Tibial nerve (tissue), 4 donors: Measurements from ENCODE around the gene LDAF1. TPM values are rescaled to one million over a fixed set of nuclear protein-coding genes. Genes with fewer than 3 reads are reported as not detected.
A peak's percentile ranks its signal among the peaks of the same experiment; 100 is the strongest.

Experiments used
- DNase-seq, 2 donors: peaks; one replicate each; pipeline ENCODE4 v3.0.0-alpha.2; 2019; ENCODE audit warnings: low spot score in 2 of 2
- H3K27ac ChIP-seq, 4 donors: fragments of 200-600 bp; sonication (generic) in 3 of 4; one replicate each; pipeline ENCODE4 v1.5.1; 2017 to 2019; ENCODE audit warnings: mild to moderate bottlenecking in 1 of 4
- H3K27me3 ChIP-seq, 2 donors: fragments of 200-600 bp; sonication (generic) in 1 of 2; one replicate each; pipeline versions ENCODE4 v1.5.1 to v1.6.0; 2017 to 2019
- H3K36me3 ChIP-seq, 3 donors: fragments of 200-600 bp; sonication (generic); one replicate each; pipeline ENCODE4 v1.5.1; 2018 to 2019
- H3K4me1 ChIP-seq, 4 donors: fragments of 200-600 bp; sonication (generic) in 3 of 4; one replicate each; pipeline ENCODE4 v1.5.1; 2017 to 2019
- H3K4me3 ChIP-seq, 4 donors: fragments of 200-600 bp; sonication (generic) in 3 of 4; one replicate each; pipeline ENCODE4 v1.5.1; 2017 to 2019; ENCODE audit warnings: mild to moderate bottlenecking in 1 of 4, moderate library complexity in 1 of 4
- H3K9me3 ChIP-seq, 4 donors: fragments of 200-600 bp; sonication (generic) in 3 of 4; one replicate each; pipeline ENCODE4 v1.5.1; 2017 to 2019
- EP300 ChIP-seq, 2 donors: sonication (generic); formaldehyde crosslinking; IDR thresholded peaks; one replicate each; pipeline ENCODE4 v1.6.1; 2017; ENCODE audit warnings: antibody characterized with exemption in 2 of 2, mild to moderate bottlenecking in 1 of 2
- POLR2A ChIP-seq, 2 donors: fragments of 450-650 bp; IDR thresholded peaks; one replicate each; pipeline ENCODE4 v1.6.1; 2017; ENCODE audit warnings: antibody characterized with exemption in 2 of 2, mild to moderate bottlenecking in 2 of 2, moderate library complexity in 2 of 2
- WGBS, 2 donors: methylation state at CpG; one replicate each; pipeline ENCODE4 v1.1.5; 2018; 5-methylcytosine and 5-hydroxymethylcytosine counted together
- total RNA-seq, 4 donors: library from RNA; depleted of rRNA; stranded (reverse); fragments of >200 nt; gene quantifications; one replicate each; pipeline ENCODE4 v1.1.0, GENCODE V29; 2016
- TF ChIP-seq, protein P1 (sequence below), 5 experiments: fragments of 200-600 bp in 3 of 5; fragments of 450-650 bp in 2 of 5; sonication (generic) in 3 of 5; IDR thresholded peaks; one replicate each; pipeline ENCODE4 v1.5.1; 2016 to 2019; ENCODE audit warnings: antibody characterized with exemption in 5 of 5, mild to moderate bottlenecking in 3 of 5, moderate library complexity in 2 of 5

The LDAF1 gene
- total RNA-seq, 4 donors from 2014 or later = 24.3 to 57.0 (median 39.3) TPM

DNA sequence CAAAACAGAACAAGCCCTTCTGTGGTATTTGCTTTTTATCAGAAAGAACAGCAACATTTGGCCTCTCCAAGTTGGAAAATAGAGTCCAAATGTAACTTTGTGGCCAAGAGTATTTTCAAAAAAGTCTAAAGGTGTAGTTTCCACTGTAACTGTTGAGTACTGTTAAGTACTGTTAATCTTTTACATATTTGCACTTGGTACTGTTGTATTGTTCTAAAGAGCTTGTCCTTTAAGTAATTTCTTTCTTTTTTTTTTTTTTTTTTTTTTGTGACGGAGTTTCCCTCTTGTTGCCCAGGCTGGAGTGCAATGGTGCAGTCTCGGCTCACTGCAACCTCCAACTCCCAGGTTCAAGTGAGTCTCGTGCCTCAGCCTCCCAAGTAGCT lies 21.5 kb downstream of the LDAF1 start:
- 63 to 72% methylated on average over 3 of the region's 3 CpGs for WGBS, 2 donors
- Histone ChIP-seq H3K4me3 (no peak overlapping the region), H3K4me1 (peaks cover 0 to 15% (median 0%) of the 10 kb centered on the region in 4 donors), H3K27me3 (no peaks in the 10 kb centered on the region), H3K36me3 (peaks cover 0 to 73% (median 0%) of the 10 kb centered on the region in 3 donors), H3K27ac (peak overlapping the region in 1 of 4 donors; percentile 54), H3K9me3 (no peaks in the 10 kb centered on the region)
- DNase-seq = no peak
- TF ChIP-seq EP300 (IDR thresholded peaks at IDR 0.05) (no peak), POLR2A (IDR thresholded peaks at IDR 0.05) (no peak)
- TF ChIP-seq, protein P1, sequence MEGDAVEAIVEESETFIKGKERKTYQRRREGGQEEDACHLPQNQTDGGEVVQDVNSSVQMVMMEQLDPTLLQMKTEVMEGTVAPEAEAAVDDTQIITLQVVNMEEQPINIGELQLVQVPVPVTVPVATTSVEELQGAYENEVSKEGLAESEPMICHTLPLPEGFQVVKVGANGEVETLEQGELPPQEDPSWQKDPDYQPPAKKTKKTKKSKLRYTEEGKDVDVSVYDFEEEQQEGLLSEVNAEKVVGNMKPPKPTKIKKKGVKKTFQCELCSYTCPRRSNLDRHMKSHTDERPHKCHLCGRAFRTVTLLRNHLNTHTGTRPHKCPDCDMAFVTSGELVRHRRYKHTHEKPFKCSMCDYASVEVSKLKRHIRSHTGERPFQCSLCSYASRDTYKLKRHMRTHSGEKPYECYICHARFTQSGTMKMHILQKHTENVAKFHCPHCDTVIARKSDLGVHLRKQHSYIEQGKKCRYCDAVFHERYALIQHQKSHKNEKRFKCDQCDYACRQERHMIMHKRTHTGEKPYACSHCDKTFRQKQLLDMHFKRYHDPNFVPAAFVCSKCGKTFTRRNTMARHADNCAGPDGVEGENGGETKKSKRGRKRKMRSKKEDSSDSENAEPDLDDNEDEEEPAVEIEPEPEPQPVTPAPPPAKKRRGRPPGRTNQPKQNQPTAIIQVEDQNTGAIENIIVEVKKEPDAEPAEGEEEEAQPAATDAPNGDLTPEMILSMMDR (IDR thresholded peaks at IDR 0.05) = no peak

DNA sequence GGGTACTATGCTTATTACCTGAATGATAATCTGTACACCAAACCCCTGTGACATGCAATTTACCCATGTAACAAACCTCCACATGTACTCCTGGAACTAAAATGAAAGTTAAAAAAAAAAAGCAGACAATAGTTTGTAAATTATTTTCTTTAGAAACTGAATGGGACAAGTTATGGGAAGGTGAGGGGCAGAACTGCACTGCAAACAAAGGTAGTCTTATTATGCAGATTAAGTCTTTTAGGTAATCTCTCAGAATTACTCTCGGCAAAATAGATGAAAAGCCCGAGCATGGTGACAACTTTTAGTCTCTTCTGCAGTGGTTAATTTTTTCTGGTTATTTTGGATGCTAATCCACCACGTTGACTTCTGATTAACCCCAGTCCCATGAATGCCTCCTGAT lies 25.5 kb downstream of the LDAF1 start:
- 87% methylated on average over 3 of the region's 3 CpGs for WGBS, 2 donors

DNA sequence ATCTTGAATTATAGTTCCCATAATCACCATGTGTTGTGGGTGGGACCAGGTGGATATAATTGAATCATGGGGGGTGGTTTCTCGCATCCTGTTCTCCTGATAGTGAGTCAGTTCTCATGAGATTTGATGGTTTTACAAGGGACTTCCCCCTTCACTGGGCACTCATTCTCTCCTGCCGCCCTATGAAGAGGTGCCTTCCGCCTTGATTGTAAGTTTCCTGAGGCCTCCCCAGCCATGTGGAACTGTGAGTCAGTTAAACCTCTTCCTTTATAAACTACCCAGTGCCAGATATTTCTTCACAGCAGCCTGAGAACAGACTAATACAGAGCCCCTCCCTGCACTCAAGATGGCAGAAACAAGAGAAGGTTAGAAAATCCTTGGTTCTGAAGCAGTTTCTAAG lies 26.4 kb downstream of the LDAF1 start:
- Histone ChIP-seq H3K4me1 (peaks cover 0 to 13% (median 0%) of the 10 kb centered on the region in 4 donors), H3K9me3 (no peaks in the 10 kb centered on the region), H3K4me3 (no peak overlapping the region), H3K27me3 (no peaks in the 10 kb centered on the region), H3K27ac (no peak overlapping the region), H3K36me3 (peaks cover 0 to 30% (median 0%) of the 10 kb centered on the region in 3 donors)
- WGBS, 2 donors = 77 to 88% methylated on average over 3 of the region's 3 CpGs
- DNase-seq = no peak
- no peak for TF ChIP-seq EP300 (IDR thresholded peaks at IDR 0.05)
- no peak for TF ChIP-seq POLR2A (IDR thresholded peaks at IDR 0.05)
- TF ChIP-seq, protein P1 (IDR thresholded peaks at IDR 0.05) = no peak

More for the DNA sequence above, 25.5 kb downstream of the LDAF1 start:
- H3K4me3 ChIP-seq = no peak overlapping the region
- peaks cover 0 to 21% (median 0%) of the 10 kb centered on the region in 4 donors for H3K4me1 ChIP-seq
- peaks cover 0 to 38% (median 0%) of the 10 kb centered on the region in 3 donors for H3K36me3 ChIP-seq
- DNase-seq = no peak
- TF ChIP-seq EP300 (IDR thresholded peaks at IDR 0.05) = no peak
- TF ChIP-seq, protein P1 (IDR thresholded peaks at IDR 0.05) = no peak
- no peak for TF ChIP-seq POLR2A (IDR thresholded peaks at IDR 0.05)
- no peaks in the 10 kb centered on the region for H3K27me3 ChIP-seq
- H3K9me3 ChIP-seq = no peaks in the 10 kb centered on the region
- H3K27ac ChIP-seq = no peak overlapping the region

DNA sequence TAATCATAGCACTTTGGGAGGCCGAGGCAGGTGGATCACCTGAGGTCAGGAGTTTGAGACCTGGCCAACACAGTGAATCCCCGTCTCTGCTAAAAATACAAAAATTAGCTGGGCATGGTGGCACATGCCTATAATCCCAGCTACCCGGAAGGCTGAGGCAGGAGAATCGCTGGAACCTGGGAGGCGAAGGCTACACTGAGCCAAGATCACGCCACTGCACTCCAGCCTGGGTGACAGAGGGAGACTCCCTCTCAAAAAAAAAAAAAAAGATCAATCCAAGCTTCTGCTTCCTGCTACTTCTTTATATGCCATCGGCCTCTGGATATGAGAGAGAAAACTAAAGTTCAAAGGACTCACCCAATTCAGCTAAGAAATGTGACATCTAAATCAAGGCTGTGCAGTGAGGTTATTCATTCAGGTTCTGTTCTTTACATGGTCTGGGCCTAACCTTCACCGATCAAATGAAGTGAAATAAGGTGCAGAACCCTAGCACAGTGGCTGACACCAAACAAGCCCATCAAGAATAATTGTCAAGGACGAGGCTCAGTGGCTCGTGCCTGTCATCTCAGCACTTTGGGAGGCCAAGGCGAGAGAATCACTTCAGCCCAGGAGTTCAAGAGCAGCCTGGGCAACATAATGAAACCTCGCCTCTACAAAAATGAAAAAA lies 27.3 kb downstream of the LDAF1 start:
- no peak overlapping the region for H3K4me3 ChIP-seq
- H3K27ac ChIP-seq = no peak overlapping the region
- peaks cover 0 to 21% (median 0%) of the 10 kb centered on the region in 3 donors for H3K36me3 ChIP-seq
- H3K27me3 ChIP-seq = no peaks in the 10 kb centered on the region
- WGBS, 2 donors = 82% methylated on average over 12 of the region's 12 CpGs
- DNase-seq = no peak
- peaks cover 0 to 7% (median 0%) of the 10 kb centered on the region in 4 donors for H3K4me1 ChIP-seq
- TF ChIP-seq EP300 (IDR thresholded peaks at IDR 0.05) (no peak), POLR2A (IDR thresholded peaks at IDR 0.05) (no peak)
- TF ChIP-seq, protein P1 (IDR thresholded peaks at IDR 0.05) = no peak
- no peaks in the 10 kb centered on the region for H3K9me3 ChIP-seq

DNA sequence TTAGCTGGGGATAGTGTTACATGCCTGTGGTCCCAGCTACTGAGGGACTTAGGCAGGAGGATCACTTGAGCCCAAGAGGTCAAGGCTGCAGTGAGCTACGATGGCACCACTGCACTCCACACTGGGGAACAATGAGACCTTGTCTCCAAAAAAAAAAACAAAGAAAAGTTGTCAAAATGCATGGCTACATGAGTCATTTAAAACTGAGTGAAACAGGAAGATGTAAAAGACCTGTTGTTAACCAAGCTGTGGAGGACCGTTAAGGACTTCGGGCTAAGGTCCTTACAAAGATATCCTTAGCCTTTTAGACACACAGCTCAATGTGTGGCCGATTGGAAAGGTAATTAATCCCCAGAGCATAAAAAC lies 27.8 kb downstream of the LDAF1 start:
- Histone ChIP-seq H3K27me3 (no peaks in the 10 kb centered on the region), H3K4me1 (peaks cover 0 to 7% (median 0%) of the 10 kb centered on the region in 4 donors), H3K36me3 (peaks cover 0 to 16% (median 0%) of the 10 kb centered on the region in 3 donors), H3K27ac (no peak overlapping the region), H3K9me3 (no peaks in the 10 kb centered on the region), H3K4me3 (no peak overlapping the region)
- TF ChIP-seq EP300 (IDR thresholded peaks at IDR 0.05) = no peak
- TF ChIP-seq, protein P1 (IDR thresholded peaks at IDR 0.05) = no peak
- 40 to 41% methylated on average over 4 of the region's 4 CpGs for WGBS, 2 donors
- no peak for DNase-seq
